ENCODE results near the gene LIMCH1. TPM values are rescaled to one million over a fixed set of nuclear protein-coding genes. Genes with fewer than 3 reads are reported as not detected.

Gene LIMCH1
- total RNA-seq, 1 donor from 2014 or later: 6.8 TPM

DNA sequence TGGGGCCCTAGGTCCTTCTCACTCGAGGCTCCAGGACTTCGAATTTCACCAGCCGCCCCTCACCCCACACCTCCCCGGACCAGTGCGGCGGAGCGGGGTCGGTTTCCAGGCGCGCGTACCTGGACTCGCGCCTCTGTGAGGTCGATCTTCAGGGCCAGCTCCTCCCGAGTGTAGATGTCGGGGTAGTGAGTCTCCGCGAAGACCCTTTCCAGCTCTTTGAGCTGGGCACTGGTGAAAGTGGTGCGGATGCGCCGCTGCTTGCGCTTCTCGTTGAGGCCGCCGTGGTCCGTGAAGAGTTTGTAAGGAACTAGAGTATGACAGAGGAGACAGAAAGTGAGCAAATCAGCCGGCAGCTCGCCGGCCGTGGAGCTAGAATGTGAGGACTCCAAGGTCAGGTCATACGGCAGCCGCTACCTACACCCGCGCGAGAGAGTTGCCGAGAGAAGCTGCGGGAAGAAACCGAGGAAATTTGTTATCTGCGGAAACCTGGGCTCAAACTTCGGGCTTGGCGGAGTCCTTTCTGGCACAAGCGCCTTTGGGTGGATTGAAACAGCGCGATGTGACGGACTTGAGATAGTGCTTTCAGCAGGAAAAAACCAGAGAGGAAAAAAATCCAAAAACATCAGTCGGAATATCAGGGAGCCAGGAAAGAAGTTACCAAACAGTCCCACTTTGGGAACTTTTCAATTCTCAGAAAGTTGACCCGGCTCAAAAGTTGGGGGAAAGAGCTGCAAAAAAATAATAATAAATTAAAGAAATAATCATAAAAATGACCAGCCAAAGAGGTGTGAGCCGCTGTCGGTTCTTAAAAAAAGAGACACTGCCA lies 209.5 kb downstream of the LIMCH1 start:
- no peak for FAIRE-seq
- Histone ChIP-seq H3K36me3 (ENCODE audit: control insufficient read depth, insufficient read depth, low read length) (no peaks in the 10 kb centered on the region), H3K27me3 (ENCODE audit: control insufficient read depth, insufficient read depth, low read length) (peaks cover 69% of the 10 kb centered on the region), H3K4me3 (ENCODE audit: low read depth, low read length) (no peak overlapping the region)
- DNase-seq (ENCODE audit: low read depth): no peak
- TF ChIP-seq, protein P1, sequence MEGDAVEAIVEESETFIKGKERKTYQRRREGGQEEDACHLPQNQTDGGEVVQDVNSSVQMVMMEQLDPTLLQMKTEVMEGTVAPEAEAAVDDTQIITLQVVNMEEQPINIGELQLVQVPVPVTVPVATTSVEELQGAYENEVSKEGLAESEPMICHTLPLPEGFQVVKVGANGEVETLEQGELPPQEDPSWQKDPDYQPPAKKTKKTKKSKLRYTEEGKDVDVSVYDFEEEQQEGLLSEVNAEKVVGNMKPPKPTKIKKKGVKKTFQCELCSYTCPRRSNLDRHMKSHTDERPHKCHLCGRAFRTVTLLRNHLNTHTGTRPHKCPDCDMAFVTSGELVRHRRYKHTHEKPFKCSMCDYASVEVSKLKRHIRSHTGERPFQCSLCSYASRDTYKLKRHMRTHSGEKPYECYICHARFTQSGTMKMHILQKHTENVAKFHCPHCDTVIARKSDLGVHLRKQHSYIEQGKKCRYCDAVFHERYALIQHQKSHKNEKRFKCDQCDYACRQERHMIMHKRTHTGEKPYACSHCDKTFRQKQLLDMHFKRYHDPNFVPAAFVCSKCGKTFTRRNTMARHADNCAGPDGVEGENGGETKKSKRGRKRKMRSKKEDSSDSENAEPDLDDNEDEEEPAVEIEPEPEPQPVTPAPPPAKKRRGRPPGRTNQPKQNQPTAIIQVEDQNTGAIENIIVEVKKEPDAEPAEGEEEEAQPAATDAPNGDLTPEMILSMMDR (IDR thresholded peaks at IDR 0.05; ENCODE audit: insufficient read depth, low read length, severe bottlenecking): no peak

DNA sequence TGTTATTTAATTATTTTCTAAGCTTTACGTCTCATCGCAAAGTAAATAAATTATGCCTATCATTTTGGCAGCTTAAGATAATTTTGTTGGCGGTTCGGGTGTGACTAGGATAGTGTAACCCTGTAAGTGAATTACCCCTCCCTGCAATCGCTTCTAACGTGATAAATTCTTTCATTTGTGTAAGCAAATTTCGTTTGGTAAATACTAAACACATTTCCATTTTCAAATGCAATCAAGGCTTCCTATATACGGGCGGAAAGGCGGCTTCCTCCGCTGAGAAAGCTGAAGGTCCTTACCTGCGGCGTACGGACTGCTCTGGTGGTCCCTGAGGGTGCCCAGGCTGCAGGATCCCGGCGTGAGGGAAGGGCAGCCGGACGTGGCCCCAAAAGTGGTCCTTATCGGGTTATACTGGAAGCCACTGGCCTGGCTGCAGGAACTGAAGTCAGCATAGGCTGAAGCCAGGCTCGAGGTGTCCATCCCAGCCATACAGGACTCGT lies 210.2 kb downstream of the LIMCH1 start:
- Histone ChIP-seq H3K27me3 (ENCODE audit: control insufficient read depth, insufficient read depth, low read length) (peaks cover 73% of the 10 kb centered on the region), H3K36me3 (ENCODE audit: control insufficient read depth, insufficient read depth, low read length) (no peaks in the 10 kb centered on the region), H3K4me3 (ENCODE audit: low read depth, low read length) (no peak overlapping the region)
- TF ChIP-seq, protein P1 (IDR thresholded peaks at IDR 0.05; ENCODE audit: insufficient read depth, low read length, severe bottlenecking): no peak
- DNase-seq (ENCODE audit: low read depth) (no peak), FAIRE-seq (no peak)

DNA sequence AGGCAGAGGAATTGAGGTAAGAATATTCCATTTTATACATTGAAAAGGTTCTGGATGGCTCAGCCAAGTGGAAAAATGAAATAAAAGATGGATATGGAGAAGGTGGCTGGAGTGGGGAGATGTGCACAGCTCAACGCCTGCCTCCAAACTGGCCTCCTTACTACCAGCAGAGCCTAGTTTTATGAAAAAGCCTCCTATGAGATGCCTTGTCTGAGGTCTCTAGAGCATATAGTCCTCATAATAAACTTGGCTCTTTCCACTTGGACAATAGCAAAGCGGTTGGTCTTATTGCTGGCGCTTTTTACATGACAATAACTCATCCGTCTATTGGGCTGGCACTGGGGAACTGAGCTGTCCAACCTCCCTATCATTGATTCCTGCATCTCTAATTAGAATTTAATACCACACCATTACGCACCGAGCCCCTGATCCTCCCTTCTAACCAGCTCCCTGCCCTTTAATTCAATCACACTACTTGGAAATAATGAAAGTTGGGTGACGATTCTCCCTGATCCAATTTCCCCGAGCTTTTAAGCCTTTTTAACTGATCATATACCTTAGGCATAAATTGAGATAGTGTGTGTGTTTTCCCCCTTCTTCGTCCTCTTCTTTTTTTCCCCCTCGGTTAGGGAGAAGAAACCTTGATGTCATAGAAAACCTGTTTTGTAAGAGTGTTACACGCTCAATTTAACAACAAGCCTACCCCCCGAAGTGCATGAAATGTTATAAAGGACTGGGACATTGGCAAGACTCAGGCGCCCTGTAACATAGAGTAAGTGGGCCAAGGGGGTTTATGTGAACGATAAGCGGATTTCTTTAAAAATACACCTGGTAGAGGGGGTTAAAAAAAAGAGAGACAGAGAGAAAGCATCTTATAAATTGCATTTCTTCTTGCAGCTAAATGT lies 210.9 kb downstream of the LIMCH1 start, which contains the start of gene PHOX2B:
PHOX2B (minus strand) TSS at position 155 of the 905 bp plus-strand sequence; CDS start at position 40, 115 bp downstream.
- H3K4me3 ChIP-seq (ENCODE audit: low read depth, low read length): no peak within 1 kb of the TSS
- H3K36me3 ChIP-seq (ENCODE audit: control insufficient read depth, insufficient read depth, low read length): no peaks in the 10 kb centered on the region
- FAIRE-seq: no peak
- TF ChIP-seq, protein P1 (IDR thresholded peaks at IDR 0.05; ENCODE audit: insufficient read depth, low read length, severe bottlenecking): no peak
- no peak for DNase-seq (ENCODE audit: low read depth)
- H3K27me3 ChIP-seq (ENCODE audit: control insufficient read depth, insufficient read depth, low read length): peaks cover 73% of the 10 kb centered on the region

DNA sequence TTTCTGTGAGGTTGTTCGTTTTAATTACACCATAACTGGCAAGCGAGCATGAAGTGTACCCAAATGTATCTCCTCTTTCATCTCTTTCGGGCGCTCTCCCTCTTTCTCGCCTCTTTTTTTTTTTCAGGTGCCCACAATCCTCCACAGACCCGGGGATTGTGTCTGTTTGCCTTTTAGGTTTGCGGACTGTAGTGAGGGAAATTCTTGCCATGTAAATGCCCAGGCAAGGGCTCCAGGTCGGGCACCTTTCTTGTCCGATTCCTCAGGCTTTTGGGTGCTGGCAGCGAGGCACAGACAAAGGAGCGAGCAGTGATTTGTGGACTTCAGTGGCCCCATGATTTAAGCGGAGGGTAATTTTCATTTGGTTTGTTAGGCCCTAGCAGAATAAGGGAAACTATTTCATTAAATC lies 211.7 kb downstream of the LIMCH1 start:
- H3K27me3 ChIP-seq (ENCODE audit: control insufficient read depth, insufficient read depth, low read length): peaks cover 68% of the 10 kb centered on the region
- H3K4me3 ChIP-seq (ENCODE audit: low read depth, low read length): no peak overlapping the region
- FAIRE-seq: no peak
- TF ChIP-seq, protein P1 (IDR thresholded peaks at IDR 0.05; ENCODE audit: insufficient read depth, low read length, severe bottlenecking): no peak
- H3K36me3 ChIP-seq (ENCODE audit: control insufficient read depth, insufficient read depth, low read length): no peaks in the 10 kb centered on the region
- no peak for DNase-seq (ENCODE audit: low read depth)

Other genes starting within 250 kb of the LIMCH1 start
- not detected in 2 replicates for gene PHOX2B, start 210.6 kb downstream of the LIMCH1 start, total RNA-seq

Data from bronchial epithelial cell (primary cell).